DOHH2 (cell line): ENCODE measurements around the gene SMARCA4.

ENCODE experiments used
- CTCF ChIP-seq: fragments of 200-600 bp; sonication (generic); IDR thresholded peaks from one replicate; pipeline ENCODE4 v1.5.1; 2014; ENCODE audit warnings: antibody characterized with exemption, mild to moderate bottlenecking, low read depth, low read length; ENCODE audit not compliant: poor library complexity, severe bottlenecking
- EZH2phosphoT487 ChIP-seq: fragments of 200-600 bp; sonication (generic); IDR thresholded peaks from 2 replicates; pipeline ENCODE4 v1.6.1; 2017; ENCODE audit warnings: borderline replicate concordance, mild to moderate bottlenecking, antibody characterized with exemption, low read length, moderate library complexity, mixed read lengths

- TF ChIP-seq EZH2phosphoT487 = no peak
- TF ChIP-seq CTCF = no peak
Observed at GRCh38 chr19:11033251-11033650, 72.4 kb downstream of the SMARCA4 start.
